ENCODE measurements around the gene ART5.
A peak's percentile ranks its signal among the peaks of the same experiment; 100 is the strongest.

Gene ART5, protein sequence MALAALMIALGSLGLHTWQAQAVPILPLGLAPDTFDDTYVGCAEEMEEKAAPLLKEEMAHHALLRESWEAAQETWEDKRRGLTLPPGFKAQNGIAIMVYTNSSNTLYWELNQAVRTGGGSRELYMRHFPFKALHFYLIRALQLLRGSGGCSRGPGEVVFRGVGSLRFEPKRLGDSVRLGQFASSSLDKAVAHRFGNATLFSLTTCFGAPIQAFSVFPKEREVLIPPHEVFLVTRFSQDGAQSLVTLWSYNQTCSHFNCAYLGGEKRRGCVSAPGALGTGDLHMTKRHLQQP

GRCh38 chr11:3641701-3642070, at the start of gene ART5:
TSS of gene ART5 (minus strand) at chr11:3641992. CDS start at chr11:3641862, 130 bp downstream.
- peak within 1 kb of the TSS; percentile 40 to 58 for H3K4me3 ChIP-seq (replicated peaks in 1 of 2; ENCODE audit: low read depth in 2 of 2, low read length in 2 of 2)
- TF ChIP-seq, protein P1, sequence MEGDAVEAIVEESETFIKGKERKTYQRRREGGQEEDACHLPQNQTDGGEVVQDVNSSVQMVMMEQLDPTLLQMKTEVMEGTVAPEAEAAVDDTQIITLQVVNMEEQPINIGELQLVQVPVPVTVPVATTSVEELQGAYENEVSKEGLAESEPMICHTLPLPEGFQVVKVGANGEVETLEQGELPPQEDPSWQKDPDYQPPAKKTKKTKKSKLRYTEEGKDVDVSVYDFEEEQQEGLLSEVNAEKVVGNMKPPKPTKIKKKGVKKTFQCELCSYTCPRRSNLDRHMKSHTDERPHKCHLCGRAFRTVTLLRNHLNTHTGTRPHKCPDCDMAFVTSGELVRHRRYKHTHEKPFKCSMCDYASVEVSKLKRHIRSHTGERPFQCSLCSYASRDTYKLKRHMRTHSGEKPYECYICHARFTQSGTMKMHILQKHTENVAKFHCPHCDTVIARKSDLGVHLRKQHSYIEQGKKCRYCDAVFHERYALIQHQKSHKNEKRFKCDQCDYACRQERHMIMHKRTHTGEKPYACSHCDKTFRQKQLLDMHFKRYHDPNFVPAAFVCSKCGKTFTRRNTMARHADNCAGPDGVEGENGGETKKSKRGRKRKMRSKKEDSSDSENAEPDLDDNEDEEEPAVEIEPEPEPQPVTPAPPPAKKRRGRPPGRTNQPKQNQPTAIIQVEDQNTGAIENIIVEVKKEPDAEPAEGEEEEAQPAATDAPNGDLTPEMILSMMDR (IDR thresholded peaks at IDR 0.05; ENCODE audit: low read depth, low read length): no peak
- no peak for DNase-seq (ENCODE audit: low read depth in 2 of 2)

DNA sequence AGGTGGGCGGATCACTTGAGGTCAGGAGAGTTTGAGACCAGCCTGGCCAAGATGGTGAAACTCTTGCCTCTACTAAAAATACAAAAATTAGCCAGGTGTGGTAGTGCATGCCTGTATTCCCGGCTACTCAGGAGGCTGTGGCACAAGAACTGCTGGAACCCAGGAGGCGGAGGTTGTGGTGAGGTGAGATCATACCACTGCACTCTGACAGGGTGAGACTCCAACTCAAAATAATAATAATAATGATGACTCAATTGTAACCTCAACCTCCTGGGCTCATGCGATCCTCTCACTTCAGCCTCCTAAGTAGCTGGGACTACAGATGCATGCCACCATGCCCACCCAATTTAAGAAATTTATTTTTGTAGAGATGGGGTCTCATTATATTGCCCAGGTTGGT, 45.0 kb upstream of the ART5 start:
- peak in 1 of 2 donors; percentile 21 for DNase-seq (ENCODE audit: low read depth in 2 of 2)
- TF ChIP-seq, protein P1 (IDR thresholded peaks at IDR 0.05; ENCODE audit: low read depth, low read length): no peak
- H3K4me3 ChIP-seq (replicated peaks in 1 of 2; ENCODE audit: low read depth in 2 of 2, low read length in 2 of 2): no peak overlapping the region

DNA sequence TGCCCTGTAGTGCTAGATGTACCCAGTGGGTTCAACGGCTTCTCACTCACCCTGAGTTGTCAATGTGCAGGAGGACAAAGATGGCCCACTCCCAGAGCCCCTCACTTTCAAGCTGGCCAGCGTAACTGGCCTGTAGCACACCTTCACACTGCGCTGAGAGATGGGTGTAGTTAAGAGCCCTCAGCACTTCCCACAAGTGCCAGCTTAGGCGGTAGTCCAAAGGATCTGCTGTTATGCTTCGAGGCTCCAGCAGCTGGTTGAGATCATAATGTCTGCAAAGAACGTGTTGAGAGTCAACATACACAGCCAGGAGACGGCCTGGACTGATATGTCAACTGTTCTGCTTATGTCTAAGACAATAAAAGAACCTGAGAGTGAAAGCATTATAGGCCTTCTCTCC, 44.1 kb upstream of the ART5 start:
- TF ChIP-seq, protein P1 (IDR thresholded peaks at IDR 0.05; ENCODE audit: low read depth, low read length): no peak
- H3K4me3 ChIP-seq (replicated peaks in 1 of 2; ENCODE audit: low read depth in 2 of 2, low read length in 2 of 2): no peak overlapping the region
- DNase-seq (ENCODE audit: low read depth in 2 of 2): peak in 1 of 2 donors; percentile 20

DNA sequence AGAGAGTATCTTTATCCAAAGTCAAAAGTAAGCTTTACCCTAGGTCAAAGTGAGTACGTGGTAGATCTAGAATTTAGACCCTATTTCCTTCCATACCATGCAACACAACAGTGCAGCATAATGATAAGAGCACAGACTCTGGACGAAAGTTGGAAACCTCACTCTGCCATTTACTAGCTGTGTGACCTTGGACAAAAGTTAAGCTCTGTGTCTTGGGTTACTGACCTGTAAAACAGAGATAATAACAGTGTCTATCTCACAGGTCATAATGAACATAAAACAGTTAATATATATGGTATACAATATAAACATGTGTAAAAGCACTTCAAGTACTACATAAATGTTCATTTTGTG, 43.0 kb upstream of the ART5 start:
- H3K4me3 ChIP-seq (replicated peaks in 1 of 2; ENCODE audit: low read depth in 2 of 2, low read length in 2 of 2): no peak overlapping the region
- DNase-seq (ENCODE audit: low read depth in 2 of 2): no peak
- TF ChIP-seq, protein P1 (IDR thresholded peaks at IDR 0.05; ENCODE audit: low read depth, low read length): no peak

- no peak for DNase-seq (ENCODE audit: low read depth in 2 of 2)
- TF ChIP-seq, protein P1 (IDR thresholded peaks at IDR 0.05; ENCODE audit: low read depth, low read length): no peak
- no peak overlapping the region for H3K4me3 ChIP-seq (replicated peaks in 1 of 2; ENCODE audit: low read depth in 2 of 2, low read length in 2 of 2)
These were observed 42.5 kb upstream of the ART5 start for GRCh38 chr11:3684129-3684818.

DNA sequence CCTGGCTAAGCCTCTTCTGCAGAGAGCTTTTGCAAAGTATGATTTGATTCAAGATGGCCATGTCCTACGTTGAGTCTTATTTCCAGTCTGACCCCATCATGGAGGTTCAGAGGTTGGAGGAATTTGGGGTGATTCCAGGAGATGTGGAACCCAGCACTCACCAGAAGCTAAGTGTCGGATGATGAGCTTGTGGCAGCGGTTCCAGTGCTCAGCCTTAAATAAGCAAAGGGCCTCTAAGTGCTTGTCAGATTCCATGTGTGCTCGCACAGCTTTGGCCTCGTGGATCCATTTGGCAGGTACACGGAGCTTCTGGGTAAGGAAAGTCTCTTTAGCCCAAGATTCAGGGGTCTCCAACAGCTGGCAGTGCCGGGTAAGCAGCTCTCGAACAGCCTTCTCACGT, 41.2 kb upstream of the ART5 start:
- TF ChIP-seq, protein P1 (IDR thresholded peaks at IDR 0.05; ENCODE audit: low read depth, low read length): no peak
- no peak overlapping the region for H3K4me3 ChIP-seq (replicated peaks in 1 of 2; ENCODE audit: low read depth in 2 of 2, low read length in 2 of 2)
- DNase-seq (ENCODE audit: low read depth in 2 of 2): no peak

Data from cardiac fibroblast (primary cell).